H9 (cell line): ENCODE data around the gene SAMM50. TPM values are rescaled to one million over a fixed set of nuclear protein-coding genes. Genes with fewer than 3 reads are reported as not detected.

Experiments used
- DNase-seq: peaks from one replicate; pipeline ENCODE4 v3.0.0-alpha.2; 2017
- H2AFZ ChIP-seq: one replicate; pipeline ENCODE4 v1.6.1; 2013; ENCODE audit warnings: mild to moderate bottlenecking, low read length, control low read depth, moderate library complexity
- H2AK5ac ChIP-seq: 2 replicates; pipeline ENCODE4 v1.6.1; 2013; ENCODE audit warnings: low read length, control low read depth, mixed read lengths; ENCODE audit not compliant: insufficient read length
- H2BK120ac ChIP-seq: one replicate; pipeline ENCODE4 v1.6.1; 2013; ENCODE audit warnings: low read depth, mild to moderate bottlenecking, low read length, control low read depth, inconsistent platforms; ENCODE audit not compliant: poor library complexity, severe bottlenecking
- H2BK12ac ChIP-seq: 2 replicates; pipeline ENCODE4 v1.6.1; 2013; ENCODE audit warnings: low read length, control low read depth, mixed read lengths, low read depth; ENCODE audit not compliant: insufficient read length
- H2BK15ac ChIP-seq: 2 replicates; pipeline ENCODE4 v1.6.1; 2013; ENCODE audit warnings: low read depth, low read length, control low read depth
- H2BK20ac ChIP-seq: one replicate; pipeline ENCODE4 v1.6.1; 2013; ENCODE audit warnings: low read depth, mild to moderate bottlenecking, low read length, control low read depth, inconsistent platforms; ENCODE audit not compliant: poor library complexity, severe bottlenecking
- H2BK5ac ChIP-seq: 2 replicates; pipeline ENCODE4 v1.6.1; 2013; ENCODE audit warnings: low read length, control low read depth, mixed read lengths; ENCODE audit not compliant: insufficient read length
- H3K14ac ChIP-seq: 2 replicates; pipeline ENCODE4 v1.6.1; 2013; ENCODE audit warnings: low read length, control low read depth; ENCODE audit not compliant: insufficient read depth
- H3K18ac ChIP-seq: 2 replicates; pipeline ENCODE4 v1.6.1; 2013; ENCODE audit warnings: low read depth, mild to moderate bottlenecking, mixed read lengths, low read length, control low read depth; ENCODE audit not compliant: insufficient read length
- H3K23ac ChIP-seq: 2 replicates; pipeline ENCODE4 v1.6.1; 2013; ENCODE audit warnings: low read length, control low read depth, mixed read lengths, low read depth; ENCODE audit not compliant: insufficient read length
- H3K23me2 ChIP-seq: 2 replicates; pipeline ENCODE4 v1.6.1; 2013; ENCODE audit warnings: low read depth, mild to moderate bottlenecking, mixed read lengths, low read length, control low read depth; ENCODE audit not compliant: insufficient read length, poor library complexity, severe bottlenecking
- H3K27ac ChIP-seq: 2 replicates; pipeline ENCODE4 v1.5.1; 2013; ENCODE audit warnings: low read length, control low read depth, mixed read lengths, low read depth; ENCODE audit not compliant: insufficient read length
- H3K27me3 ChIP-seq: 2 replicates; pipeline ENCODE4 v1.6.1; 2013; ENCODE audit warnings: low read length, control low read depth, inconsistent platforms; ENCODE audit not compliant: insufficient read depth
- H3K4ac ChIP-seq: 2 replicates; pipeline ENCODE4 v1.6.1; 2013; ENCODE audit warnings: low read depth, mild to moderate bottlenecking, control low read depth, inconsistent platforms, low read length, moderate library complexity
- H3K4me1 ChIP-seq: 2 replicates; pipeline ENCODE4 v1.6.1; 2013; ENCODE audit warnings: low read length, control low read depth, inconsistent platforms; ENCODE audit not compliant: insufficient read depth
- H3K4me2 ChIP-seq: 2 replicates; pipeline ENCODE4 v1.6.1; 2013; ENCODE audit warnings: low read length, control low read depth, mixed read lengths; ENCODE audit not compliant: insufficient read length, insufficient read depth
- H3K56ac ChIP-seq: 2 replicates; pipeline ENCODE4 v1.6.1; 2013; ENCODE audit warnings: low read depth, mild to moderate bottlenecking, mixed read lengths, low read length, control low read depth; ENCODE audit not compliant: insufficient read length
- H3K79me1 ChIP-seq: 2 replicates; pipeline ENCODE4 v1.6.1; 2013; ENCODE audit warnings: low read depth, mild to moderate bottlenecking, moderate library complexity, low read length, control low read depth, inconsistent platforms; ENCODE audit not compliant: insufficient read depth, poor library complexity, severe bottlenecking
- H3K79me2 ChIP-seq: 2 replicates; pipeline ENCODE4 v1.6.1; 2013; ENCODE audit warnings: low read length, control low read depth, inconsistent platforms; ENCODE audit not compliant: insufficient read depth
- H3K9ac ChIP-seq: 2 replicates; pipeline ENCODE4 v1.6.1; 2013; ENCODE audit warnings: low read length, control low read depth, mixed read lengths; ENCODE audit not compliant: insufficient read length; ENCODE audit errors: extremely low read depth
- H3K9me3 ChIP-seq: one replicate; pipeline ENCODE4 v1.6.1; 2013; ENCODE audit warnings: low read depth, low read length, inconsistent platforms; ENCODE audit not compliant: control insufficient read depth
- H3T11ph ChIP-seq: one replicate; pipeline ENCODE4 v1.6.1; 2013; ENCODE audit warnings: mild to moderate bottlenecking, low read length, control low read depth, inconsistent platforms
- H4K20me1 ChIP-seq: one replicate; pipeline ENCODE4 v1.6.1; 2013; ENCODE audit not compliant: control insufficient read depth, insufficient read length, insufficient read depth
- H4K5ac ChIP-seq: 2 replicates; pipeline ENCODE4 v1.6.1; 2013; ENCODE audit warnings: low read depth, mild to moderate bottlenecking, mixed read lengths, low read length, control low read depth; ENCODE audit not compliant: insufficient read length
- H4K8ac ChIP-seq: replicated peaks from 2 replicates; pipeline ENCODE4 v1.6.1; 2013; ENCODE audit warnings: low read length, control low read depth, mixed read lengths, low read depth; ENCODE audit not compliant: insufficient read length
- H4K91ac ChIP-seq: 2 replicates; pipeline ENCODE4 v1.6.1; 2013; ENCODE audit warnings: low read depth, mild to moderate bottlenecking, moderate library complexity, mixed read lengths, low read length, control low read depth; ENCODE audit not compliant: insufficient read length
- H3K27ac Mint-ChIP-seq, 3 experiments: 2 replicates in 2 of 3; 3 replicates in 1 of 3; pipeline ENCODE4 v1.8.0; 2020 to 2021; ENCODE audit warnings: mixed read lengths in 3 of 3, mild to moderate bottlenecking in 1 of 3, moderate library complexity in 1 of 3
- H3K27me3 Mint-ChIP-seq: 2 replicates; pipeline ENCODE4 v1.8.0; 2021; ENCODE audit warnings: low read depth, mild to moderate bottlenecking, moderate library complexity, mixed read lengths
- H3K36me3 Mint-ChIP-seq, 3 experiments: 2 replicates in 2 of 3; 3 replicates in 1 of 3; pipeline ENCODE4 v1.8.0; 2020 to 2021; ENCODE audit warnings: low read depth in 3 of 3, mixed read lengths in 3 of 3; ENCODE audit not compliant: insufficient read depth in 1 of 3
- H3K4me1 Mint-ChIP-seq, 2 experiments: 2 replicates each; pipeline ENCODE4 v1.8.0; 2020; ENCODE audit warnings: mixed read lengths in 2 of 2
- H3K4me3 Mint-ChIP-seq, 2 experiments: 2 replicates in 1 of 2; 3 replicates in 1 of 2; pipeline ENCODE4 v1.8.0; 2020 to 2021; ENCODE audit warnings: mild to moderate bottlenecking in 2 of 2, mixed read lengths in 2 of 2, moderate library complexity in 1 of 2
- H3K9me3 Mint-ChIP-seq, 2 experiments: 2 replicates in 1 of 2; 3 replicates in 1 of 2; pipeline ENCODE4 v1.8.0; 2020; ENCODE audit warnings: mild to moderate bottlenecking in 2 of 2, mixed read lengths in 2 of 2, moderate library complexity in 1 of 2
- WGBS: extraction: QIAGEN DNeasy Blood & Tissue Kit; methylation state at CpG from one replicate; pipeline ENCODE4 v1.1.7; 2013; ENCODE audit warnings: missing lambda C conversion rate, low lambda C conversion rate, mixed read lengths; ENCODE audit not compliant: insufficient read length; ENCODE audit errors: extremely low coverage; 5-methylcytosine and 5-hydroxymethylcytosine counted together
- total RNA-seq: library from RNA; stranded (reverse); gene quantifications from 2 replicates; pipeline ENCODE4 v1.2.1, GENCODE V29; 2021
- TF ChIP-seq, protein P1 (sequence below): fragments of 200-600 bp; sonication (generic); conservative IDR thresholded peaks from 3 replicates; pipeline ENCODE4 v1.8.0; 2021; ENCODE audit warnings: antibody characterized with exemption, mild to moderate bottlenecking

The SAMM50 gene
- total RNA-seq, 1 experiment from 2014 or later = 57.2 TPM

DNA sequence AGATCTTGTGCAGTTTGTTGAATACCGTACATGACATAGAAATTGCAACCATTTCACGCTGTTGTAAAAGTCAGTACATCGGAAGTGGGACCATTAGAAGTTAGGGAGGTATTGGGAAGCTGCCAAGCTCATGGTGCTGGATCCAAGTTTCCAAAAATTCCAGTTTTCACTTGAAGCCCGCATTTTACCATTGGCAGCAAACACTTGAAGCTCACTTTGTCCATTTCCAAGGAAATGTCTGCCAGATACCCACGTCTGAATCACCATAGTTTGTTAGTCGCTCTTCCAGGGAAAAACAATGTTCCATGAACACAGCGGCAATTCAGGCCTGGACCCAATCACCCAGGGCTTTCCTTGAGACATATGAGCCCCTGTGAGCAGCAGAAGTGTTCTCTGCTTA is 46.3 kb downstream of the SAMM50 start:
- Histone ChIP-seq H4K91ac (no peak overlapping the region), H3K14ac (no peak overlapping the region), H3K4me2 (no peak overlapping the region), H3K27ac (no peak overlapping the region), H2AK5ac (no peak overlapping the region), H2AFZ (no peak overlapping the region), H3T11ph (no peak overlapping the region), H3K4me1 (no peaks in the 10 kb centered on the region), H3K9ac (no peak overlapping the region), H2BK5ac (no peak overlapping the region), H3K56ac (no peak overlapping the region), H3K18ac (no peak overlapping the region), H4K8ac (no peak overlapping the region), H2BK15ac (no peak overlapping the region), H2BK120ac (no peak overlapping the region), H3K9me3 (no peaks in the 10 kb centered on the region), H2BK12ac (no peak overlapping the region), H2BK20ac (no peak overlapping the region), H3K23ac (no peak overlapping the region), H4K5ac (no peak overlapping the region), H3K27me3 (no peaks in the 10 kb centered on the region), H3K4ac (no peak overlapping the region), H3K79me1 (no peaks in the 10 kb centered on the region), H4K20me1 (peaks cover 4% of the 10 kb centered on the region), H3K79me2 (no peaks in the 10 kb centered on the region), H3K23me2 (no peaks in the 10 kb centered on the region)
- peaks cover 17 to 37% (median 33%) of the 10 kb centered on the region in 3 experiments; a peak in 6 of 7 replicates for H3K36me3 Mint-ChIP-seq
- no CpG with 5 or more reads among the region's 7 CpGs for WGBS
- H3K27ac Mint-ChIP-seq = no peak overlapping the region
- peaks cover 4 to 13% of the 10 kb centered on the region in 2 experiments for H3K4me1 Mint-ChIP-seq
- H3K27me3 Mint-ChIP-seq = no peaks in the 10 kb centered on the region
- H3K4me3 Mint-ChIP-seq = no peak overlapping the region
- TF ChIP-seq, protein P1, sequence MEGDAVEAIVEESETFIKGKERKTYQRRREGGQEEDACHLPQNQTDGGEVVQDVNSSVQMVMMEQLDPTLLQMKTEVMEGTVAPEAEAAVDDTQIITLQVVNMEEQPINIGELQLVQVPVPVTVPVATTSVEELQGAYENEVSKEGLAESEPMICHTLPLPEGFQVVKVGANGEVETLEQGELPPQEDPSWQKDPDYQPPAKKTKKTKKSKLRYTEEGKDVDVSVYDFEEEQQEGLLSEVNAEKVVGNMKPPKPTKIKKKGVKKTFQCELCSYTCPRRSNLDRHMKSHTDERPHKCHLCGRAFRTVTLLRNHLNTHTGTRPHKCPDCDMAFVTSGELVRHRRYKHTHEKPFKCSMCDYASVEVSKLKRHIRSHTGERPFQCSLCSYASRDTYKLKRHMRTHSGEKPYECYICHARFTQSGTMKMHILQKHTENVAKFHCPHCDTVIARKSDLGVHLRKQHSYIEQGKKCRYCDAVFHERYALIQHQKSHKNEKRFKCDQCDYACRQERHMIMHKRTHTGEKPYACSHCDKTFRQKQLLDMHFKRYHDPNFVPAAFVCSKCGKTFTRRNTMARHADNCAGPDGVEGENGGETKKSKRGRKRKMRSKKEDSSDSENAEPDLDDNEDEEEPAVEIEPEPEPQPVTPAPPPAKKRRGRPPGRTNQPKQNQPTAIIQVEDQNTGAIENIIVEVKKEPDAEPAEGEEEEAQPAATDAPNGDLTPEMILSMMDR = no peak
- DNase-seq = no peak
- H3K9me3 Mint-ChIP-seq = peaks cover 7 to 9% of the 10 kb centered on the region in 2 experiments
